Sigmoid colon (tissue), 4 donors: Measurements from ENCODE around the gene CFDP1.

Experiments used
- CTCF ChIP-seq, 4 experiments: fragments of 450-650 bp in 3 of 4; fragments of 200-600 bp in 1 of 4; IDR thresholded peaks; one replicate each; pipeline ENCODE4 v1.5.1; 2016 to 2019; ENCODE audit warnings: antibody characterized with exemption in 4 of 4, mild to moderate bottlenecking in 3 of 4, moderate library complexity in 2 of 4
- EP300 ChIP-seq, 4 donors: sonication (generic); formaldehyde crosslinking; IDR thresholded peaks; one replicate each; pipeline ENCODE4 v1.6.1; 2017; ENCODE audit warnings: antibody characterized with exemption in 4 of 4
- POLR2A ChIP-seq, 2 donors: fragments of 450-650 bp; IDR thresholded peaks; one replicate each; pipeline ENCODE4 v1.6.1; 2016; ENCODE audit warnings: antibody characterized with exemption in 2 of 2, mild to moderate bottlenecking in 2 of 2, moderate library complexity in 2 of 2

DNA sequence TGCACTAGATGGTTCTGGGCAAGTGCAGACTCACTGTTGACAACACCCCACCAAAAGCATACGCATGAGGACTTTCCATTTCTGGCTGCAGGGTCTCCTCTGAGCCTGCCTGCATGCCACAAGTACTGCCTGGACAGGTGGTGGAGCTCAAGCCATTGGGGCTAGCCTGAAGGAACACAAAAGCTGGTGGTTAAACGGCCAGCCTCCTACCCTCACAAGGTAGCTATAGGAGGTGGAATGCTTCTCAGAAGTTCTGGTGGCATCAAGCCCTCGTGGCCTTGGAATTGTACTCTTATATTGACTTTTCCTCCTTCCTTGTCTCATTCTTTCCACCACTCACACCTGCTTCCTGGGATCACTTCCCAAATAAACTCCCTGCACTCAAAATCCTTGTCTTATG is 125.3 kb downstream of the CFDP1 start:
- no peak for TF ChIP-seq EP300 (IDR thresholded peaks at IDR 0.05)
- TF ChIP-seq POLR2A (IDR thresholded peaks at IDR 0.05), result no peak
- TF ChIP-seq CTCF (IDR thresholded peaks at IDR 0.05), result no peak
